GM23338 (cell line): ENCODE data around the gene PFKFB3. TPM values are rescaled to one million over a fixed set of nuclear protein-coding genes. Genes with fewer than 3 reads are reported as not detected.

Source experiments
- ATAC-seq: fragments of 200-7000 bp; cut with Tn5 transposase; 3 replicates; pipeline ENCODE4 v1.9.1; 2020
- DNase-seq: peaks from one replicate; pipeline ENCODE4 v3.0.0-alpha.2; 2015; ENCODE audit warnings: low spot score
- H2AFZ ChIP-seq: fragments of 200-600 bp; sonication (generic); 2 replicates; pipeline ENCODE4 v1.8.0; 2016; ENCODE audit warnings: antibody characterized with exemption, mild to moderate bottlenecking, moderate library complexity
- H3F3A ChIP-seq: fragments of 200-600 bp; sonication (generic); replicated peaks from 2 replicates; pipeline ENCODE4 v1.8.0; 2017; ENCODE audit warnings: antibody characterized with exemption, mixed run types, low read depth
- H3K27ac ChIP-seq: fragments of 200-600 bp; sonication (generic); 2 replicates; pipeline ENCODE4 v1.6.1; 2016; ENCODE audit warnings: low read depth
- H3K27me3 ChIP-seq: fragments of 200-600 bp; sonication (generic); 2 replicates; pipeline ENCODE4 v1.8.0; 2016; ENCODE audit warnings: mild to moderate bottlenecking, mixed run types, moderate library complexity; ENCODE audit not compliant: insufficient read depth
- H3K36me3 ChIP-seq: fragments of 200-600 bp; sonication (generic); 2 replicates; pipeline ENCODE4 v1.8.0; 2016; ENCODE audit warnings: mild to moderate bottlenecking; ENCODE audit not compliant: insufficient read depth
- H3K4me1 ChIP-seq: fragments of 200-600 bp; sonication (generic); 2 replicates; pipeline ENCODE4 v1.8.0; 2016; ENCODE audit warnings: mild to moderate bottlenecking, moderate library complexity; ENCODE audit not compliant: insufficient read depth
- H3K4me2 ChIP-seq: fragments of 200-600 bp; sonication (generic); 2 replicates; pipeline ENCODE4 v1.7.1; 2017; ENCODE audit warnings: mixed run types
- H3K4me3 ChIP-seq: fragments of 200-600 bp; sonication (generic); 2 replicates; pipeline ENCODE4 v1.6.1; 2016; ENCODE audit warnings: mixed run types
- H3K79me2 ChIP-seq: fragments of 200-600 bp; sonication (generic); replicated peaks from 2 replicates; pipeline ENCODE4 v1.8.0; 2017; ENCODE audit warnings: mild to moderate bottlenecking; ENCODE audit not compliant: insufficient read depth
- H3K9me2 ChIP-seq: fragments of 200-600 bp; sonication (generic); 2 replicates; pipeline ENCODE4 v1.8.0; 2017; ENCODE audit not compliant: insufficient read depth
- H4K20me1 ChIP-seq: fragments of 200-600 bp; sonication (generic); replicated peaks from 2 replicates; pipeline ENCODE4 v1.8.0; 2017; ENCODE audit warnings: mild to moderate bottlenecking; ENCODE audit not compliant: insufficient read depth
- H3K27ac Mint-ChIP-seq: 2 replicates; pipeline ENCODE4 v1.8.0; 2020; ENCODE audit warnings: inconsistent platforms, mild to moderate bottlenecking, moderate library complexity, mixed read lengths
- H3K27me3 Mint-ChIP-seq: 3 replicates; pipeline ENCODE4 v1.8.0; 2022; ENCODE audit warnings: low read depth, mild to moderate bottlenecking, moderate library complexity, mixed read lengths, inconsistent platforms; ENCODE audit not compliant: insufficient read depth, poor library complexity
- H3K36me3 Mint-ChIP-seq: 3 replicates; pipeline ENCODE4 v1.8.0; 2021; ENCODE audit warnings: low read depth, mild to moderate bottlenecking, inconsistent platforms, moderate library complexity, mixed read lengths
- H3K4me1 Mint-ChIP-seq: 3 replicates; pipeline ENCODE4 v1.8.0; 2020; ENCODE audit warnings: mild to moderate bottlenecking, inconsistent platforms, mixed read lengths
- H3K4me3 Mint-ChIP-seq: 3 replicates; pipeline ENCODE4 v1.8.0; 2021; ENCODE audit warnings: moderate library complexity, mild to moderate bottlenecking, inconsistent platforms, mixed read lengths
- H3K9me3 Mint-ChIP-seq: 3 replicates; pipeline ENCODE4 v1.8.0; 2020; ENCODE audit warnings: moderate library complexity, mild to moderate bottlenecking, inconsistent platforms, mixed read lengths
- CTCF ChIP-seq, 2 experiments: fragments of 200-600 bp in 1 of 2; sonication (generic) in 1 of 2; conservative IDR thresholded peaks; 2 replicates each; pipeline versions ENCODE4 v1.5.1 to v1.6.1; 2016 to 2017; ENCODE audit warnings: antibody characterized with exemption in 2 of 2, low read depth in 2 of 2, mild to moderate bottlenecking in 2 of 2, moderate library complexity in 1 of 2
- JUNB ChIP-seq: IDR thresholded peaks from one replicate; pipeline ENCODE4 v1.6.1; 2016; ENCODE audit warnings: antibody characterized with exemption; ENCODE audit not compliant: unreplicated experiment
- NANOG ChIP-seq: IDR thresholded peaks from 2 replicates; pipeline ENCODE4 v1.6.1; 2016; ENCODE audit warnings: antibody characterized with exemption, borderline replicate concordance
- REST ChIP-seq: IDR thresholded peaks from one replicate; pipeline ENCODE4 v1.6.1; 2018; ENCODE audit warnings: antibody characterized with exemption; ENCODE audit not compliant: unreplicated experiment
- STAT1 ChIP-seq: IDR thresholded peaks from one replicate; pipeline ENCODE4 v1.6.1; 2016; ENCODE audit warnings: antibody characterized with exemption; ENCODE audit not compliant: unreplicated experiment
- ZNF114 ChIP-seq: fragments of 250-450 bp; sonication (Bioruptor Pico); IDR thresholded peaks from 2 replicates; pipeline ENCODE4 v1.5.0; 2020; ENCODE audit warnings: mild to moderate bottlenecking, moderate library complexity
- ZNF462 ChIP-seq: fragments of 250-450 bp; sonication (Bioruptor Pico); IDR thresholded peaks from 2 replicates; pipeline ENCODE4 v1.5.0; 2020; ENCODE audit warnings: mild to moderate bottlenecking, moderate library complexity
- polyA plus RNA-seq: library from polyadenylated mRNA; unstranded; fragments of >200 nt; fragmentation: Nextera tagmentation; extraction: Ambion mirVana; gene quantifications from 2 replicates; pipeline ENCODE4 v1.2.1, GENCODE V29; 2016
- total RNA-seq: library from RNA; depleted of rRNA; stranded (reverse); fragments of >200 nt; shearing (Covaris generic); gene quantifications from 2 replicates; pipeline ENCODE4 v1.2.3, GENCODE V29; 2014

PFKFB3 gene
- total and polyA plus RNA-seq, 2 experiments from 2014 or later = 9.5 to 26.8 TPM

GRCh38 chr10:6161921-6162320, 40.8 kb upstream of the PFKFB3 start:
- Histone ChIP-seq H3K4me3 (no peak overlapping the region), H2AFZ (no peak overlapping the region), H4K20me1 (no peaks in the 10 kb centered on the region; the same call in none of the 2 replicates), H3K27me3 (no peaks in the 10 kb centered on the region), H3K79me2 (peaks cover 30% of the 10 kb centered on the region), H3F3A (no peaks in the 10 kb centered on the region), H3K4me2 (no peak overlapping the region), H3K9me2 (no peaks in the 10 kb centered on the region), H3K36me3 (no peaks in the 10 kb centered on the region), H3K27ac (no peak overlapping the region), H3K4me1 (peaks cover 9% of the 10 kb centered on the region; the same call in 1 of the 2 replicates)
- Mint-ChIP-seq H3K27ac (no peak overlapping the region), H3K4me1 (peaks cover 17% of the 10 kb centered on the region), H3K27me3 (peaks cover 9% of the 10 kb centered on the region), H3K9me3 (peaks cover 3% of the 10 kb centered on the region; the same call in 2 of the 3 replicates), H3K4me3 (no peak overlapping the region), H3K36me3 (peaks cover 6% of the 10 kb centered on the region; the same call in 1 of the 3 replicates)
- DNase-seq = no peak
- ATAC-seq = no peak
- TF ChIP-seq JUNB (no peak), ZNF114 (no peak), STAT1 (no peak)

- DNase-seq (peak; percentile 73), ATAC-seq (peak; percentile 63)
- Mint-ChIP-seq H3K4me1 (peaks cover 17% of the 10 kb centered on the region), H3K9me3 (peaks cover 3% of the 10 kb centered on the region; the same call in 2 of the 3 replicates), H3K27me3 (peaks cover 9% of the 10 kb centered on the region), H3K36me3 (peaks cover 12% of the 10 kb centered on the region; the same call in 1 of the 3 replicates), H3K4me3 (peak overlapping the region; percentile 45), H3K27ac (no peak overlapping the region)
- Histone ChIP-seq H3K27ac (no peak overlapping the region), H3K4me3 (peak overlapping the region; percentile 71), H3K36me3 (no peaks in the 10 kb centered on the region), H3K9me2 (no peaks in the 10 kb centered on the region), H4K20me1 (peaks cover 4% of the 10 kb centered on the region), H2AFZ (no peak overlapping the region), H3K27me3 (no peaks in the 10 kb centered on the region), H3K4me1 (peaks cover 9% of the 10 kb centered on the region; the same call in 1 of the 2 replicates), H3F3A (no peaks in the 10 kb centered on the region), H3K79me2 (peaks cover 36% of the 10 kb centered on the region), H3K4me2 (peak overlapping the region; percentile 68)
- no peak for TF ChIP-seq NANOG
- no peak for TF ChIP-seq CTCF (conservative IDR thresholded peaks at IDR 0.05; ENCODE audit: low read depth in 2 of 2)
- no peak for TF ChIP-seq ZNF462
- no peak for TF ChIP-seq REST
These were observed 40.0 kb upstream of the PFKFB3 start for GRCh38 chr10:6162589-6163356.
